Thyroid gland (tissue), 4 donors: ENCODE data around the gene PET100. TPM values are rescaled to one million over a fixed set of nuclear protein-coding genes. Genes with fewer than 3 reads are reported as not detected.

Source experiments
- DNase-seq, 2 donors: peaks; one replicate each; pipeline ENCODE4 v3.0.0-alpha.2; 2019
- H3K27ac ChIP-seq, 3 donors: fragments of 200-600 bp; sonication (generic); 1 replicate in 2 of 3; 2 replicates in 1 of 3; pipeline ENCODE4 v1.5.1; 2016 to 2019; ENCODE audit warnings: mild to moderate bottlenecking in 1 of 3, moderate library complexity in 1 of 3
- H3K27me3 ChIP-seq: fragments of 200-600 bp; sonication (generic); one replicate; pipeline ENCODE4 v1.5.1; 2019
- H3K36me3 ChIP-seq, 2 donors: fragments of 200-600 bp; sonication (generic); one replicate each; pipeline ENCODE4 v1.5.1; 2016 to 2019
- H3K4me1 ChIP-seq, 2 donors: fragments of 200-600 bp; sonication (generic); one replicate each; pipeline ENCODE4 v1.5.1; 2017 to 2019
- H3K4me3 ChIP-seq, 3 donors: fragments of 200-600 bp; sonication (generic); replicated peaks in 1 of 3; 1 replicate in 2 of 3; 2 replicates in 1 of 3; pipeline ENCODE4 v1.5.1; 2016; ENCODE audit warnings: mild to moderate bottlenecking in 1 of 3
- H3K9me3 ChIP-seq: fragments of 200-600 bp; sonication (generic); one replicate; pipeline ENCODE4 v1.5.1; 2017
- CTCF ChIP-seq, 6 experiments: fragments of 200-600 bp in 3 of 6; fragments of 450-650 bp in 3 of 6; sonication (generic) in 3 of 6; IDR thresholded peaks; one replicate each; pipeline ENCODE4 v1.5.1; 2016 to 2019; ENCODE audit warnings: antibody characterized with exemption in 6 of 6, mild to moderate bottlenecking in 2 of 6, inconsistent platforms in 1 of 6, moderate library complexity in 1 of 6
- POLR2A ChIP-seq, 2 donors: fragments of 450-650 bp; IDR thresholded peaks; one replicate each; pipeline ENCODE4 v1.6.1; 2017; ENCODE audit warnings: antibody characterized with exemption in 2 of 2, mild to moderate bottlenecking in 2 of 2, moderate library complexity in 1 of 2
- WGBS, 2 donors: methylation state at CpG; one replicate each; pipeline ENCODE4 v1.1.5; 2017; 5-methylcytosine and 5-hydroxymethylcytosine counted together
- intact Hi-C: fragments of 100-400 bp; cut with DNase I; formaldehyde crosslinking; loops from one replicate; pipeline ENCODE4 v1.15.1; 2023
- microRNA-seq: library from miRNA; unstranded; fragments of <30 nt; microRNA quantifications from one replicate; pipeline ENCODE4, GENCODE V29; 2016
- small RNA-seq: library from RNA; depleted of rRNA; stranded (forward); fragments of <200 nt; gene quantifications from one replicate; pipeline ENCODE3, GENCODE V24; 2016
- total RNA-seq, 4 donors: library from RNA; depleted of rRNA; stranded (reverse); fragments of >200 nt; gene quantifications; one replicate each; pipeline ENCODE4 v1.2.3, GENCODE V29; 2016

Gene PET100
- total RNA-seq, 4 donors from 2014 or later: 6.0 to 45.5 (median 13.9) TPM

- TF ChIP-seq CTCF (IDR thresholded peaks at IDR 0.05) (no peak), POLR2A (IDR thresholded peaks at IDR 0.05) (no peak)
- Histone ChIP-seq H3K4me3 (no peak overlapping the region), H3K4me1 (peaks cover 6 to 9% of the 10 kb centered on the region in 2 donors), H3K9me3 (no peaks in the 10 kb centered on the region), H3K27me3 (no peaks in the 10 kb centered on the region), H3K27ac (no peak overlapping the region), H3K36me3 (peaks cover 0 to 10% of the 10 kb centered on the region in 2 donors)
- DNase-seq: no peak
- 54 to 57% methylated on average over 27 to 30 of the region's 30 CpGs for WGBS, 2 donors
- intact Hi-C loops: no loop called here
These were observed 49.6 kb downstream of the PET100 start for GRCh38 chr19:7678971-7679751.

GRCh38 chr19:7679771-7680605 is 50.4 kb downstream of the PET100 start:
- Histone ChIP-seq H3K4me3 (peak overlapping the region in 1 of 3 donors; percentile 84), H3K4me1 (peaks cover 6 to 9% of the 10 kb centered on the region in 2 donors), H3K36me3 (peaks cover 0 to 10% of the 10 kb centered on the region in 2 donors), H3K27me3 (no peaks in the 10 kb centered on the region), H3K9me3 (no peaks in the 10 kb centered on the region), H3K27ac (no peak overlapping the region)
- TF ChIP-seq CTCF (IDR thresholded peaks at IDR 0.05) (no peak), POLR2A (IDR thresholded peaks at IDR 0.05) (no peak)
- WGBS, 2 donors: 54 to 56% methylated on average over 22 of the region's 22 CpGs
- intact Hi-C loops: loop anchor here (2.0 to 10.0 kb wide), 3 partner anchors 43 to 115 kb away; partner anchors contain the start of gene STXBP2
- no peak for DNase-seq

GRCh38 chr19:7680606-7681339 is 51.2 kb downstream of the PET100 start, which contains the start of gene TRAPPC5:
TSS of gene TRAPPC5 (plus strand) at chr19:7680833. CDS start at chr19:7682254, 1,421 bp downstream.
- TF ChIP-seq POLR2A (IDR thresholded peaks at IDR 0.05) (peak in 1 of 2 donors; percentile 65), CTCF (IDR thresholded peaks at IDR 0.05) (peak; percentile 24 to 99 (median 98))
- intact Hi-C loops: loop anchor here (2.0 to 10.0 kb wide), 3 partner anchors 43 to 114 kb away; partner anchors contain the start of gene STXBP2
- H3K4me3 ChIP-seq: peak within 1 kb of the TSS; percentile 84 to 99 (median 96)
- DNase-seq: peak; percentile 81 to 82
- peaks cover 6 to 9% of the 10 kb centered on the region in 2 donors for H3K4me1 ChIP-seq
- peaks cover 0 to 10% of the 10 kb centered on the region in 2 donors for H3K36me3 ChIP-seq
- peak within 1 kb of the TSS; percentile 54 to 86 (median 66) for H3K27ac ChIP-seq
- no peaks in the 10 kb centered on the region for H3K27me3 ChIP-seq
- H3K9me3 ChIP-seq: no peaks in the 10 kb centered on the region
- 1 to 3% methylated on average over 10 to 21 of the region's 79 CpGs for WGBS, 2 donors

Small RNA genes lying within 50 kb of the gene (microRNA-seq; reads per million reads assigned to microRNA genes)
- not detected for gene MIR6792

Small RNA genes lying within 50 kb of the gene (small RNA-seq; reads per million reads assigned to genes)
- gene MIR6792: not detected

Other genes with a start within 250 kb of the PET100 start
- 10 to 100 TPM in 1 of 4 donors, 1 to 10 TPM in 3; 2.3 to 11.5 (median 5.5) TPM for gene PEX11G, start 140.8 kb upstream of the PET100 start, total RNA-seq
- 100 to 1,000 TPM in 1 of 4 donors, 10 to 100 TPM in 3; 57.6 to 102 (median 69.5) TPM for gene ZNF358, start 113.7 kb upstream of the PET100 start, total RNA-seq
- gene MCOLN1, start 107.2 kb upstream of the PET100 start, total RNA-seq: 10 to 100 TPM in 3 of 4 donors, 1 to 10 TPM in 1; 9.1 to 25.0 (median 14.5) TPM
- 10 to 100 TPM; 53.2 to 93.9 (median 84.1) TPM for gene PNPLA6, start 94.1 kb upstream of the PET100 start, total RNA-seq
- gene CAMSAP3, start 33.9 kb upstream of the PET100 start, total RNA-seq: 10 to 100 TPM in 3 of 4 donors, 1 to 10 TPM in 1; 9.0 to 25.4 (median 14.2) TPM
- 10 to 100 TPM; 53.7 to 77.2 (median 55.4) TPM for gene XAB2, start 248 bp upstream of the PET100 start, total RNA-seq
- 1 to 10 TPM in 2 of 4 donors, not detected in 2; 1.1 to 1.3 TPM for gene PCP2, start 3.9 kb downstream of the PET100 start, total RNA-seq
- gene STXBP2, start 7.3 kb downstream of the PET100 start, total RNA-seq: 10 to 100 TPM; 48.8 to 89.2 (median 70.2) TPM
- gene RETN, start 39.3 kb downstream of the PET100 start, total RNA-seq: not detected
- gene MCEMP1, start 47.3 kb downstream of the PET100 start, total RNA-seq: 1 to 10 TPM in 1 of 4 donors, under 1 TPM in 1, not detected in 2; 0.54 to 1.7 TPM
- gene TRAPPC5, start 51.0 kb downstream of the PET100 start, total RNA-seq: 100 to 1,000 TPM in 2 of 4 donors, 10 to 100 TPM in 2; 46.8 to 111 (median 93.1) TPM
- not detected for gene FCER2, start 72.3 kb downstream of the PET100 start, total RNA-seq
- gene CLEC4G, start 102.3 kb downstream of the PET100 start, total RNA-seq: 1 to 10 TPM in 2 of 4 donors, under 1 TPM in 2; 0.22 to 2.0 (median 0.81) TPM
- gene CD209, start 117.7 kb downstream of the PET100 start, total RNA-seq: 1 to 10 TPM; 1.5 to 6.4 (median 3.3) TPM
- gene CLEC4M, start 133.4 kb downstream of the PET100 start, total RNA-seq: under 1 TPM in 1 of 4 donors, not detected in 3; 0.13 TPM
- gene EVI5L, start 200.4 kb downstream of the PET100 start, total RNA-seq: 10 to 100 TPM in 3 of 4 donors, 1 to 10 TPM in 1; 9.8 to 29.3 (median 21.8) TPM
- under 1 TPM; 0.13 to 0.45 (median 0.20) TPM for gene PRR36, start 244.6 kb downstream of the PET100 start, total RNA-seq